GM23338 (cell line): ENCODE measurements around the gene TSPYL4.
"Not testable (repeated sequence)": the region's sequence is repeated elsewhere in the genome, so short reads cannot be mapped to it uniquely, and the experiment has no call there.

Experiments used
- CREB1 ChIP-seq: fragments of 250-450 bp; sonication (Bioruptor Pico); IDR thresholded peaks from 2 replicates; pipeline ENCODE4 v1.5.0; 2020; ENCODE audit warnings: low read depth, mild to moderate bottlenecking, moderate library complexity
- EZH2 ChIP-seq: fragments of 200-600 bp; sonication (generic); IDR thresholded peaks from one replicate; pipeline ENCODE4 v1.8.0; 2017; ENCODE audit warnings: antibody characterized with exemption, mild to moderate bottlenecking, low read depth; ENCODE audit not compliant: unreplicated experiment
- EZH2phosphoT487 ChIP-seq: fragments of 200-600 bp; sonication (generic); IDR thresholded peaks from one replicate; pipeline ENCODE4 v1.8.1; 2018; ENCODE audit warnings: antibody characterized with exemption; ENCODE audit not compliant: unreplicated experiment

DNA sequence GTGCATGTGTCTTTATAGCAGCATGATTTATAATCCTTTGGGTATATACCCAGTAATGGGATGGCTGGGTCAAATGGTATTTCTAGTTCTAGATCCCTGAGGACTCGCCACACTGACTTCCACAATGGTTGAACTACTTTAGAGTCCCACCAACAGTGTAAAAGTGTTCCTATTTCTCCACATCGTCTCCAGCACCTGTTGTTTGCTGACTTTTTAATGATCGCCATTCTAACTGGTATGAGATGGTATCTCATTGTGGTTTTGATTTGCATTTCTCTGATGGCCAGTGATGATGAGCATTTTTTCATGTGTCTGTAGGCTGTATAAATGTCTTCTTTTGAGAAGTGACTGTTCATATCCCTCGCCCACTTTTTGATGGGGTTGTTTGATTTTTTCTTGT lies 31.1 kb upstream of the TSPYL4 start:
- TF ChIP-seq CREB1 (CRISPR knock-in tag); EZH2; EZH2phosphoT487: not testable (repeated sequence)
